CD4-positive, alpha-beta memory T cell (primary cell): Measurements from ENCODE around the gene HOTAIR. TPM values are rescaled to one million over a fixed set of nuclear protein-coding genes. Genes with fewer than 3 reads are reported as not detected.

Source experiments
- CTCF ChIA-PET: fragments of 350-600 bp; sonication (Branson Sonifier 250); formaldehyde crosslinking; loops from one replicate; lab custom pipeline; 2021; ENCODE audit warnings: inconsistent platforms; ENCODE audit not compliant: partially characterized antibody; lab: Charles Lee
- POLR2A ChIA-PET: fragments of 350-600 bp; sonication (Branson Sonifier 250); formaldehyde crosslinking; loops from one replicate; lab custom pipeline; 2021; ENCODE audit not compliant: partially characterized antibody; lab: Charles Lee
- DNase-seq, 5 donors: peaks; one replicate each; pipeline versions ENCODE4 v3.0.0 to v3.0.0-alpha.2; 2020 to 2022; ENCODE audit warnings: mixed read lengths in 1 of 5
- H3K27ac ChIP-seq: one replicate; pipeline ENCODE4 v1.7.0; 2013; ENCODE audit warnings: low read depth, low read length
- H3K27me3 ChIP-seq: 2 replicates; pipeline ENCODE4 v1.7.0; 2013; ENCODE audit warnings: mild to moderate bottlenecking, low read length, moderate library complexity; ENCODE audit not compliant: insufficient read depth
- H3K36me3 ChIP-seq: 2 replicates; pipeline ENCODE4 v1.7.0; 2013; ENCODE audit warnings: mild to moderate bottlenecking, low read length, moderate library complexity; ENCODE audit not compliant: insufficient read depth
- H3K4me1 ChIP-seq: 2 replicates; pipeline ENCODE4 v1.7.0; 2013; ENCODE audit warnings: mild to moderate bottlenecking, low read length, moderate library complexity; ENCODE audit not compliant: insufficient read depth
- H3K4me3 ChIP-seq, 2 donors: one replicate each; pipeline ENCODE4 v1.7.0; 2013; ENCODE audit warnings: low read length in 2 of 2, mild to moderate bottlenecking in 1 of 2
- H3K9me3 ChIP-seq, 2 donors: one replicate each; pipeline ENCODE4 v1.7.0; 2013; ENCODE audit warnings: low read length in 2 of 2, control low read depth in 1 of 2; ENCODE audit not compliant: control insufficient read depth in 1 of 2
- H3K27ac Mint-ChIP-seq, 7 donors: one replicate each; pipeline ENCODE4 v1.8.0; 2020 to 2021; ENCODE audit warnings: mixed read lengths in 7 of 7, mild to moderate bottlenecking in 6 of 7, inconsistent platforms in 3 of 7, moderate library complexity in 3 of 7
- H3K27me3 Mint-ChIP-seq, 2 donors: one replicate each; pipeline ENCODE4 v1.8.0; 2020 to 2021; ENCODE audit warnings: mixed read lengths in 2 of 2
- H3K36me3 Mint-ChIP-seq, 2 donors: one replicate each; pipeline ENCODE4 v1.8.0; 2020 to 2021; ENCODE audit warnings: mixed read lengths in 2 of 2, inconsistent platforms in 1 of 2, mild to moderate bottlenecking in 1 of 2
- H3K4me1 Mint-ChIP-seq, 4 donors: one replicate each; pipeline ENCODE4 v1.8.0; 2020 to 2021; ENCODE audit warnings: mixed read lengths in 4 of 4, mild to moderate bottlenecking in 1 of 4
- H3K4me3 Mint-ChIP-seq, 8 donors: one replicate each; pipeline ENCODE4 v1.8.0; 2020 to 2021; ENCODE audit warnings: mixed read lengths in 8 of 8, mild to moderate bottlenecking in 7 of 8, moderate library complexity in 6 of 8, inconsistent platforms in 3 of 8
- H3K9me3 Mint-ChIP-seq, 8 donors: one replicate each; pipeline ENCODE4 v1.8.0; 2020 to 2021; ENCODE audit warnings: mixed read lengths in 8 of 8, mild to moderate bottlenecking in 5 of 8, inconsistent platforms in 3 of 8, moderate library complexity in 1 of 8
- intact Hi-C: fragments of 100-400 bp; cut with micrococcal nuclease; formaldehyde crosslinking; loops from one replicate; pipeline ENCODE4 v1.15.1; 2023
- polyA plus RNA-seq, 2 donors: library from polyadenylated mRNA; unstranded; fragments of 300-500 nt; fragmentation: Illumina TruSeq; gene quantifications; one replicate each; pipeline ENCODE4 v1.2.3, GENCODE V29; 2021
- total RNA-seq, 2 experiments: library from RNA; stranded (reverse); gene quantifications; one replicate each; pipeline ENCODE4 v1.2.3, GENCODE V29; 2021

HOTAIR gene
- total and polyA plus RNA-seq, 4 experiments from 2014 or later: not detected

DNA sequence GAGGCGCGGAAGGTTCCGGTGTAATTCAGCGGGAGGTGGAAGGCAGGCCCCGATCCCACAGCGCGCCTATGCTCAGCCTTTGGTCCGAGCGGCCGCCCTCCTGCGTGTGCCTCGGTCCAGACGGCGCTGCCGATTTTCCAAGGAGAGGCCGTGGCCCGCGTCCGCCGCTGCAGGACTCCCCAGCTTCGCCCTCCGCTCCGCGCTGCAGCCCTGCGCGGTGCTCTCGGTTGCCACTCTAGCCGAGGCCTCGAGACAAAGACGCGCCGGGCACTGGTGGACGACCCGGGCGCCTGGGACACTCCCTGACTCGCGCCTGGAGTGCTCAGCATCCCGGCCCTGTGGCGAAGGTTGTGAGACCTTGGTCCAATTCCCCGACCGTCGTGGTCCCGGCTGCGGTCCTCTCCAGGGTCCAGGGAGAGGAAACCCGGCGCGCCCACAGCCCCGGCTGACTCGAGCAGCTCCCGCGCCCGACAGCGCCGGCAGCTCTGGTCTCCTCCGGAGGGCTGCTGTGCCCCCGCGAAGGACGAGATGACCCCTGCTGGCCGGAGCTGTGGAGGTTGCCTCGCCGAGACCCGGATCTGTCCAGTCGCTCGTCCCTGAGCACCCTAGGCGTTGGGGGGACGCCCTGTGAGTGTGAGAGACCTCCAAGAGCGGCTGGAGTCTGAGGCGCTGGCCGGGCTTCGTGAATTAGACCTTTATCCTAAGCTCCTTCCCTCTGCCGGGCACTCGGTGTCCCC is 13.6 kb downstream of the HOTAIR start:
- H3K4me3 Mint-ChIP-seq: peak overlapping the region in 1 of 8 donors; percentile 36
- H3K4me1 Mint-ChIP-seq: peaks cover 16 to 49% (median 36%) of the 10 kb centered on the region in 4 donors
- Histone ChIP-seq H3K36me3 (no peaks in the 10 kb centered on the region), H3K4me1 (peaks cover 41% of the 10 kb centered on the region), H3K4me3 (no peak overlapping the region), H3K27me3 (peaks cover 92% of the 10 kb centered on the region), H3K27ac (no peak overlapping the region), H3K9me3 (no peaks in the 10 kb centered on the region)
- peaks cover 0 to 17% (median 3%) of the 10 kb centered on the region in 8 donors for H3K9me3 Mint-ChIP-seq
- no peaks in the 10 kb centered on the region for H3K36me3 Mint-ChIP-seq
- no peak for DNase-seq
- intact Hi-C loops: no loop called here
- ChIA-PET POLR2A (interaction anchor here (0.7 kb wide), 1 partner anchor 29 kb away, joined by 3 read pairs; no protein-coding TSS in a partner anchor), CTCF (no interaction called here)
- peak overlapping the region in 2 of 7 donors; percentile 2 to 72 for H3K27ac Mint-ChIP-seq
- H3K27me3 Mint-ChIP-seq: peaks cover 70 to 79% of the 10 kb centered on the region in 2 donors

DNA sequence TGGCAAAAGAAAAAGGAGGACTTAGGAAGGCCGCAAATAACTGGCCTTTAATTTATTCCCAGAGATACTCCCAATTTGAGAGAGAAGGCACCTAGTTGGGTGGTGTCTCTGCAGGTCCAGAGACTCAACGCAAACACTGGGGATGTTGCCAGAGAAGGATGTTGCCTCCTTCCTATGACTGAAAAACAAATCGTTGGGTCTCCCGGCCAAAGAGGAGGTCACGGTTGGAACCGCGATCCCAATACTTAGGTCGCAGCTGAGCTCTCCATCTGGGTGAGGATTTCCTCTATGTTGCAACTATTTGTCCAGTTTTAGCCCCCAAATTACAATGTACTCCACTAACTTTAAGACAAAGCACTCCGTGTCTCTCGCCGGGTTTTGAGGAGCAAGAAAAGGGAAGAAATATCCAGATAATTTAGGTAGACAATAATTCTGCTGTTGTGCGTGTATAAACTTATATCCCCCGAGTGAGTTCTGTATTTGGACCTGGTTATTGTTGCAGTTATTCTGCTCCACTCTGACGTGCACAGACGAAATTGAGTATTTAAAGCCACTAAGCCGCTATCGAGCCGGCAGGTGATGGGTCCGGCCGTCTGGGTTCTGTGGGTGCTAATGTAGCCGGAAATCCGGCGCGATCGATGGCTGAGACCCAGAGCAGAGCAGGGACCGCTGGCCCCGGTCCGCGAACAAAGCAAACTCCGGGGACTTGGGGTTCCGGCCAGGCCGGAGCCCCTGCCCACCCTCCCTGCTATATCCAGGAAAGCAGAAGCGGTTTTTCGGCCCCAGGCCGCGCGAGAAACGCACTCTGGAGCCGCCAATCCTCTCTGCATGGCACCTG is 14.3 kb downstream of the HOTAIR start:
- no peak overlapping the region for H3K27ac ChIP-seq
- Mint-ChIP-seq H3K27ac (peak overlapping the region in 4 of 7 donors; percentile 0 to 56 (median 24)), H3K27me3 (peaks cover 71 to 80% of the 10 kb centered on the region in 2 donors), H3K9me3 (peaks cover 0 to 24% (median 2%) of the 10 kb centered on the region in 8 donors), H3K4me1 (peaks cover 15 to 47% (median 34%) of the 10 kb centered on the region in 4 donors), H3K4me3 (peak overlapping the region in 2 of 8 donors; percentile 3 to 32), H3K36me3 (no peaks in the 10 kb centered on the region)
- peaks cover 92% of the 10 kb centered on the region for H3K27me3 ChIP-seq
- no peaks in the 10 kb centered on the region for H3K36me3 ChIP-seq
- peaks cover 40% of the 10 kb centered on the region for H3K4me1 ChIP-seq
- no peak overlapping the region for H3K4me3 ChIP-seq
- H3K9me3 ChIP-seq: no peaks in the 10 kb centered on the region
- POLR2A ChIA-PET: no interaction called here
- intact Hi-C loops: no loop called here
- DNase-seq: no peak
- CTCF ChIA-PET: no interaction called here

DNA sequence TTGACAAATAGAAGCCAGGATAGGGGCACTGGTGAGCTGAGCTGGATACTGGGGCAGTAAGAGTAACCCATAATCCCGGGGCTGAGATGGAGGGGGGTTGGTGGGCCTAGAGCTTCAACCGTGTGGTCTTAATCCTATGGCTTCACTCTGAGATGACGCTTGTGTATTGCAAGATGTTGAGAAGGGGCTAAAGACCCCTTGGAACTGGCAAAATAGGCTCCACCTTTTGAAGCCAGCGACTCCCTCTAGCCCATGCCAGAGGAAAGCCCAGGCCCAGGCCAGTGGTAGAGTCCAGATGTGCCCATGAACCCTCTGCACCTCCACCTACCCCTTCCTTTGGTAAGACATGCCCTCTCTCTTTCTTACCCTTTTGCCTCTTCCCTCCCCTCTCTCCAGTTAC is 15.4 kb downstream of the HOTAIR start:
- peak overlapping the region in 1 of 7 donors; percentile 56 for H3K27ac Mint-ChIP-seq
- no peak overlapping the region for H3K4me3 Mint-ChIP-seq
- no peak for DNase-seq

DNA sequence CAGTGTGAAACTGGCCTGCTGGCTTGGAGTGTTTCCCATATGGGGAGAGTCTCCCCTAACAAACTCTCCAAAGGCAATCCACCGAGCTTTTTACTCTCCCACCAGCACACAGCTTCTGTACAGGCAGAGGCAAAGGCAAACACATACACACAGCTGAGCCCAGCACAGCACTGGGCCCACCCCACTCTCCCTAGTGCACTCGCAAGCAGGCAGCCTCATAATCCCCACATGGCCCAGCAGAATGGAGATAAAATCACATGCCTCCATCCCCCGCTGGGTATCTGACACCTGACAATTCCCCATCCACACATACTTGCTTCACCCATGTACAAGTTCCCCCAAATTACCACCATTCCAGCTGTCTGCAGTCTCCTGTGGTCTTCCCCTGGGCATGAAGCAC is 16.6 kb downstream of the HOTAIR start:
- Mint-ChIP-seq H3K27ac (peak overlapping the region in 2 of 7 donors; percentile 5 to 33), H3K4me3 (no peak overlapping the region), H3K36me3 (no peaks in the 10 kb centered on the region), H3K27me3 (peaks cover 71 to 75% of the 10 kb centered on the region in 2 donors), H3K4me1 (peaks cover 9 to 38% (median 24%) of the 10 kb centered on the region in 4 donors), H3K9me3 (peaks cover 0 to 34% (median 5%) of the 10 kb centered on the region in 8 donors)
- Histone ChIP-seq H3K4me1 (peaks cover 18% of the 10 kb centered on the region), H3K27ac (no peak overlapping the region), H3K4me3 (no peak overlapping the region), H3K36me3 (no peaks in the 10 kb centered on the region), H3K27me3 (peaks cover 89% of the 10 kb centered on the region), H3K9me3 (no peaks in the 10 kb centered on the region)
- intact Hi-C loops: no loop called here
- CTCF ChIA-PET: no interaction called here
- POLR2A ChIA-PET: no interaction called here
- DNase-seq: no peak

More for the DNA sequence above, 15.4 kb downstream of the HOTAIR start:
- peaks cover 89% of the 10 kb centered on the region for H3K27me3 ChIP-seq
- no peaks in the 10 kb centered on the region for H3K9me3 ChIP-seq
- peaks cover 13 to 36% (median 26%) of the 10 kb centered on the region in 4 donors for H3K4me1 Mint-ChIP-seq
- H3K27ac ChIP-seq: no peak overlapping the region
- H3K36me3 ChIP-seq: no peaks in the 10 kb centered on the region
- H3K36me3 Mint-ChIP-seq: no peaks in the 10 kb centered on the region
- POLR2A ChIA-PET: interaction anchor here (0.6 kb wide), 1 partner anchor 13 kb away, joined by 3 read pairs; no protein-coding TSS in a partner anchor
- peaks cover 68 to 74% of the 10 kb centered on the region in 2 donors for H3K27me3 Mint-ChIP-seq
- peaks cover 0 to 28% (median 2%) of the 10 kb centered on the region in 8 donors for H3K9me3 Mint-ChIP-seq
- intact Hi-C loops: no loop called here
- peaks cover 30% of the 10 kb centered on the region for H3K4me1 ChIP-seq
- no peak overlapping the region for H3K4me3 ChIP-seq
- CTCF ChIA-PET: no interaction called here

DNA sequence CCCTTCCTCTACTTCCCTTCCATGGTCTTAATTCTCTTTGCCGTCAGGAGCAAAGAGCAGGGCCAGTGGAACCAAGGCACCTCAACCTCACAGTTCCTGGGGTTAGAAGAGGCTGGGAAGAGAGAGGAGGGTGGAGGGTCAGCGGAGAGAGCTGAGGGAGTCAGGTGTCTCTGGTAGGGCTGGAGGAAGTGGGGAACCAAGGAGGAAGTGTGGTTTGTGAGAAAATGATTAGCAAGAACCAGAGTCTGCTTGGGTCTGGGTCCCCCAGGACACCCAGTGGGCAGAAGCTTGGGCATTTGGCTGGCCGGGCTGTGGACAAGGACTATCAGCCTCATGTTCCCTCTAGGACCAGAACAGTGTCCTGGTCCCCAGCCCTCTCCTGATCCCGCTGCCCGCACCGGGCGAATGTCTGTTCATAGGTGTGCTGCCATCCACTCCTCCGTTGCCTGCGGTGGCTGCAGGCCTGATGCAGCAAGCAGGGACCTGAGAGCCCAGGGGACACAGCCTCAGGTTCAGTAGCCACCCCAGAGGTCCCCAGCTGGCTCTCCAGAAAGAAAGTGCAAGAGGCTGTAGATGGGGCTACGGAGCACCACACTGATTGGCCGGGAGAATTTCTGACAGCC is 17.7 kb downstream of the HOTAIR start:
- no peak for DNase-seq
- Mint-ChIP-seq H3K36me3 (no peaks in the 10 kb centered on the region), H3K27me3 (peaks cover 70 to 74% of the 10 kb centered on the region in 2 donors), H3K4me3 (peak overlapping the region in 3 of 8 donors; percentile 7 to 65 (median 25)), H3K9me3 (peaks cover 0 to 42% (median 6%) of the 10 kb centered on the region in 8 donors), H3K27ac (peak overlapping the region in 1 of 7 donors; percentile 84), H3K4me1 (peaks cover 9 to 47% (median 26%) of the 10 kb centered on the region in 4 donors)
- no peak overlapping the region for H3K27ac ChIP-seq
- ChIA-PET POLR2A (no interaction called here), CTCF (no interaction called here)
- no peak overlapping the region for H3K4me3 ChIP-seq
- intact Hi-C loops: no loop called here
- H3K4me1 ChIP-seq: peaks cover 15% of the 10 kb centered on the region
- H3K36me3 ChIP-seq: no peaks in the 10 kb centered on the region
- peaks cover 90% of the 10 kb centered on the region for H3K27me3 ChIP-seq
- H3K9me3 ChIP-seq: no peaks in the 10 kb centered on the region

DNA sequence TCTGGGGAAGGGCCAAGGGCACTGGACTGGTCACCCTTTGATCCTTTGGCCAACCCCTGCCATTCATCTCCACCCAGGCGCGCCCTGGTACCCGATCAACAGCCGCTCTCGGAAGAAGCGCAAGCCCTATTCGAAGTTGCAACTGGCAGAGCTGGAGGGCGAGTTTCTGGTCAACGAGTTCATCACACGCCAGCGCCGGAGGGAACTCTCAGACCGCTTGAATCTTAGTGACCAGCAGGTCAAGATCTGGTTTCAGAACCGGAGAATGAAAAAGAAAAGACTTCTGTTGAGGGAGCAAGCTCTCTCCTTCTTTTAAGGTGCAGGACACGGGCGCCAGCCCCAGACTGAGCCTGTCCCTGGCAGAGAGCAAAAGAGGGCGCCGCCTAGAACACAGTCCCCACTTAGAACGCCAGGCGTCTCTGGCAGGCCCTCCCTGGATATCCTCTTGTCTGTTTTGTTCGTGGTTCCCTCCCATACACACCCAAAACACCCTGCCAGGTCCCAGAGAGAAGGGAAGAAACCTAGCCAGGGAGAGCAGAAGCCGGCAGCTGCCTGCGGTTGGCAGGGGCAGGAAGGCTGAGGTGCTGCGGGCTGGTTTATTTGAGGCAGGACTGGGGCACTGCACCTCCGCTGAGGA is 18.4 kb downstream of the HOTAIR start:
- Histone ChIP-seq H3K27me3 (peaks cover 90% of the 10 kb centered on the region), H3K4me3 (no peak overlapping the region), H3K9me3 (no peaks in the 10 kb centered on the region), H3K4me1 (peaks cover 18% of the 10 kb centered on the region), H3K36me3 (no peaks in the 10 kb centered on the region), H3K27ac (no peak overlapping the region)
- Mint-ChIP-seq H3K4me1 (peaks cover 9 to 54% (median 29%) of the 10 kb centered on the region in 4 donors), H3K4me3 (peak overlapping the region in 5 of 8 donors; percentile 2 to 61 (median 25)), H3K36me3 (no peaks in the 10 kb centered on the region), H3K27ac (peak overlapping the region in 3 of 7 donors; percentile 51 to 84 (median 57)), H3K27me3 (peaks cover 70 to 75% of the 10 kb centered on the region in 2 donors), H3K9me3 (peaks cover 0 to 48% (median 6%) of the 10 kb centered on the region in 8 donors)
- POLR2A ChIA-PET: interaction anchor here (0.7 kb wide), 1 partner anchor 39 kb away, joined by 3 read pairs; no protein-coding TSS in a partner anchor
- DNase-seq: no peak
- intact Hi-C loops: no loop called here
- CTCF ChIA-PET: no interaction called here
